ENCODE measurements around the gene HELT. TPM values are rescaled to one million over a fixed set of nuclear protein-coding genes. Genes with fewer than 3 reads are reported as not detected.

HELT gene
- total and polyA plus RNA-seq, 10 of the 15 experiments (the other 5 are each of a cell fraction or from before 2014, with no cell fraction given): not detected

DNA sequence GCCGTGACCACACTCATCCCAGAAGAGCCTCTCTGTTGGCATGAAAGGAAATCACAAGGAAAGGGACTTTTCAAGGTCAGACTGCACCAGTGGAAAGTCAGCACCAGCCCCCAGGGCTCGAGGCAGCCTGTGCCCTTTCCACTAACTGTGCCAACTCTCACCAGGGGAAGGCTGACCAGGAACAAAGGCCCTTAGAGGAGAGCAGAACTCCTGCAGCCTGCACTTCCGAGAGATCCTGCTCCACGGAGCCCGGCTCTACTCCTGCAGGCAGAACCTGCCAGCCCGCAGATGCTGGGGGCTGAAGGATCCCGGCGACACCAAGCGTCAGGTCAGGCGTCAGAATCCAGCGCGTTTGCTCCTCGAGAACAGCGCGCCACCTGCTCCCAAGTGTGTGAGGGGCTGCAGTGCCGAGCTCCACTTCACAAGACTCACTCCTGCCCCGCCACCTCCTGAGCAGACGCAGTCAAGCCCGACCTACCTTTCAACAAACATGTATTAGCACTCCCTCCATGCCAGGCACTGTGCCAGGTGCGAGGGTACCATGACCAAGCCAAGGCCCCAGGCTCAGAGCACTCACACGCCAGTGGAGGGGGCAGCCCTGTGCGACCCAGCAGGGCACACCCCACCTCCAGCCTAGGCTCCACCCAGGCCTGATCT is 13.6 kb upstream of the HELT start:
- in situ Hi-C loops (cut with MboI) (loop anchor here (10.0 kb wide), 1 partner anchor 130 kb away; no protein-coding TSS in a partner anchor), intact Hi-C loops (cut with micrococcal nuclease; ENCODE audit: unreplicated experiment) (loop anchor here (1.0 to 10.0 kb wide), 4 partner anchors 92 to 590 kb away; no protein-coding TSS in a partner anchor)
- TF ChIP-seq TAF1 (IDR thresholded peaks at IDR 0.05; ENCODE audit: borderline replicate concordance, low read depth, low read length) (no peak), CHD4 (IDR thresholded peaks at IDR 0.05) (no peak), FOXM1 (IDR thresholded peaks at IDR 0.05; ENCODE audit: low read depth, low read length) (no peak), ZNF622 (IDR thresholded peaks at IDR 0.05) (no peak), MEF2B (IDR thresholded peaks at IDR 0.05; ENCODE audit: partially characterized antibody, poor library complexity, severe bottlenecking) (no peak), MYB (IDR thresholded peaks at IDR 0.05; ENCODE audit: borderline replicate concordance, low read depth, low read length) (no peak), CBX3 (IDR thresholded peaks at IDR 0.05; ENCODE audit: borderline replicate concordance, low read depth) (no peak), CUX1 (IDR thresholded peaks at IDR 0.05; ENCODE audit: insufficient replicate concordance, low read depth, low read length) (no peak), CREB1 (IDR thresholded peaks at IDR 0.05; ENCODE audit: low read depth) (no peak), SMAD1 (IDR thresholded peaks at IDR 0.05; ENCODE audit: low read depth, partially characterized antibody) (no peak), ZZZ3 (IDR thresholded peaks at IDR 0.05; ENCODE audit: control insufficient read depth, insufficient read length, low read depth) (no peak), EP300 (IDR thresholded peaks at IDR 0.05; ENCODE audit: borderline replicate concordance in 1 of 2, control insufficient read depth in 1 of 2, low read depth in 2 of 2, low read length in 2 of 2) (no peak)
- TF ChIP-seq, protein P1, sequence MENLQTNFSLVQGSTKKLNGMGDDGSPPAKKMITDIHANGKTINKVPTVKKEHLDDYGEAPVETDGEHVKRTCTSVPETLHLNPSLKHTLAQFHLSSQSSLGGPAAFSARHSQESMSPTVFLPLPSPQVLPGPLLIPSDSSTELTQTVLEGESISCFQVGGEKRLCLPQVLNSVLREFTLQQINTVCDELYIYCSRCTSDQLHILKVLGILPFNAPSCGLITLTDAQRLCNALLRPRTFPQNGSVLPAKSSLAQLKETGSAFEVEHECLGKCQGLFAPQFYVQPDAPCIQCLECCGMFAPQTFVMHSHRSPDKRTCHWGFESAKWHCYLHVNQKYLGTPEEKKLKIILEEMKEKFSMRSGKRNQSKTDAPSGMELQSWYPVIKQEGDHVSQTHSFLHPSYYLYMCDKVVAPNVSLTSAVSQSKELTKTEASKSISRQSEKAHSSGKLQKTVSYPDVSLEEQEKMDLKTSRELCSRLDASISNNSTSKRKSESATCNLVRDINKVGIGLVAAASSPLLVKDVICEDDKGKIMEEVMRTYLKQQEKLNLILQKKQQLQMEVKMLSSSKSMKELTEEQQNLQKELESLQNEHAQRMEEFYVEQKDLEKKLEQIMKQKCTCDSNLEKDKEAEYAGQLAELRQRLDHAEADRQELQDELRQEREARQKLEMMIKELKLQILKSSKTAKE (IDR thresholded peaks at IDR 0.05; ENCODE audit: low read depth, poor library complexity, severe bottlenecking): no peak
- ChIA-PET CTCF (interaction anchor here (0.6 to 4.4 kb wide), 15 partner anchors 10 to 407 kb away, joined by 3 to 31 read pairs (median 5); partner anchors contain the start of gene SLC25A4), SMC1A (ENCODE audit: uncharacterized antibody, unreplicated experiment) (interaction anchor here (0.9 to 1.6 kb wide), 8 partner anchors 9 to 271 kb away, joined by 3 to 10 read pairs (median 3); partner anchors contain the start of gene CENPU), POLR2A (no interaction called here), RAD21 (ENCODE audit: unreplicated experiment) (interaction anchor here (0.6 to 1.6 kb wide), 9 partner anchors 35 to 592 kb away, joined by 3 to 18 read pairs (median 5); no protein-coding TSS in a partner anchor)
- no peaks in the 10 kb centered on the region for H4K20me1 ChIP-seq (ENCODE audit: control insufficient read depth, insufficient read depth)
- peak; percentile 78 for ATAC-seq
- no peak overlapping the region for H3K4me3 ChIP-seq
- 51% methylated on average over 22 of the region's 22 CpGs for WGBS (ENCODE audit: insufficient coverage, insufficient replicate concordance, low lambda C conversion rate, missing lambda C conversion rate)
- BruUV-seq (replicated peaks): no TSS peak
- no peaks in the 10 kb centered on the region for H3K9me3 ChIP-seq (replicated peaks; ENCODE audit: control insufficient read depth, insufficient read depth, low read length)
- H3K4me2 ChIP-seq (ENCODE audit: control insufficient read depth, insufficient read depth): peak overlapping the region; percentile 26; the same call in 1 of the 2 replicates
- no peak overlapping the region for H3K9ac ChIP-seq (ENCODE audit: control insufficient read depth, insufficient read depth, low read length)
- no peaks in the 10 kb centered on the region; a peak in 1 of 4 replicates for H3K36me3 ChIP-seq (ENCODE audit: control insufficient read depth in 2 of 2, insufficient read depth in 2 of 2, low read length in 1 of 2)
- DNase-seq (ENCODE audit: low read depth, low spot score): no peak
- H3K79me2 ChIP-seq (ENCODE audit: control insufficient read depth, insufficient read depth, low read length): no peaks in the 10 kb centered on the region
- no peak overlapping the region for H3K27ac ChIP-seq (ENCODE audit: control insufficient read depth, insufficient read depth)
- H2AFZ ChIP-seq (ENCODE audit: control insufficient read depth, low read depth, low read length): peak overlapping the region; percentile 34; the same call in 1 of the 2 replicates
- no peaks in the 10 kb centered on the region for H3K4me1 ChIP-seq (ENCODE audit: control insufficient read depth, insufficient read depth, low read length)
- peaks cover 3% of the 10 kb centered on the region in 2 experiments; a peak in 2 of 4 replicates for H3K27me3 ChIP-seq (replicated peaks in 1 of 2; ENCODE audit: control insufficient read depth in 2 of 2, insufficient read depth in 2 of 2, low read length in 1 of 2)
- no peak for FAIRE-seq

Data from GM12878 (cell line).